ENCODE results near the gene USP14. TPM values are rescaled to one million over a fixed set of nuclear protein-coding genes. Genes with fewer than 3 reads are reported as not detected.

Gene USP14
- total RNA-seq (ENCODE audit: low replicate concordance) = 15.1 and 17.4 TPM in 2 replicates

GRCh38 chr18:158128-159036, at the start of gene USP14:
Gene USP14 (plus strand): TSS chr18:158557. CDS start chr18:158699, 142 bp downstream.

Other genes starting within 250 kb of the USP14 start
- not detected in 2 replicates for gene TUBB8B, start 108.9 kb upstream of the USP14 start, total RNA-seq (ENCODE audit: low replicate concordance)
- 22.9 and 31.4 TPM in 2 replicates for gene THOC1, start 109.5 kb downstream of the USP14 start, total RNA-seq (ENCODE audit: low replicate concordance)